Measurements from ENCODE around the gene ZBTB7C.

ZBTB7C gene

DNA sequence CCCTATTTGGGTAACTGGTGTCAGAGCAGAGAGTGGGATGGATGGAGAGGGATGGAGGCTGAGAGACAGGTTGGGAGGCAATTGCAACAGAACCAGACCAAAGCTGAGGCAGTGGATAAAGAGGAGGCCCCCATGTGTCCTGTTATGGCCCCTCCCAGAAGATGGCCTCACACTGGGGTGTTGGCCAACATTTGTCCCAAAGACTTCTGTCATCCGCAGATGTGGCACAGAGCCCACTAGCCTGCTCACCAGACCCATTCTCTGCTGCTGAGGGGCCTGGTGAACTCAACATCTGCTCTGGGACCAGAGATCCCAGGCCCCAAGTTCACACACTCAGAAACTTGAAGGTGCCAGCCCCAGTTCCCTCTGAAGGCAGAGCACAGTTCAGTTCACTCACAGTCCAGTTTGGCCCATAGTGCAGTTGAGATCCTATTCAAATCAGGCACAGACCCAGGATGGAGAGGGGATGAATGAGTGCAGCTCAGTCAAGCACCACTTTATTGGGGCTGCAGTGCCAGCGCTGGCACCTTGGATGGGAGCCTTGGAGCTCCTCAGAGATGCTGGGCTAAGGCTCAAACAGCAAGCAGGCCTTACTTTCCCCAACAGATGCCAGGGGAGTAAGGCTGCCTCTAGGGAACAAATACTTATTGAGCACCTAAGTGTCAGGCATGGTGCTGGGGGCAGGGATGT lies 189.2 kb downstream of the ZBTB7C start:
- no peak for DNase-seq (ENCODE audit: extremely low read depth in 1 of 2, low read depth in 1 of 2)

DNA sequence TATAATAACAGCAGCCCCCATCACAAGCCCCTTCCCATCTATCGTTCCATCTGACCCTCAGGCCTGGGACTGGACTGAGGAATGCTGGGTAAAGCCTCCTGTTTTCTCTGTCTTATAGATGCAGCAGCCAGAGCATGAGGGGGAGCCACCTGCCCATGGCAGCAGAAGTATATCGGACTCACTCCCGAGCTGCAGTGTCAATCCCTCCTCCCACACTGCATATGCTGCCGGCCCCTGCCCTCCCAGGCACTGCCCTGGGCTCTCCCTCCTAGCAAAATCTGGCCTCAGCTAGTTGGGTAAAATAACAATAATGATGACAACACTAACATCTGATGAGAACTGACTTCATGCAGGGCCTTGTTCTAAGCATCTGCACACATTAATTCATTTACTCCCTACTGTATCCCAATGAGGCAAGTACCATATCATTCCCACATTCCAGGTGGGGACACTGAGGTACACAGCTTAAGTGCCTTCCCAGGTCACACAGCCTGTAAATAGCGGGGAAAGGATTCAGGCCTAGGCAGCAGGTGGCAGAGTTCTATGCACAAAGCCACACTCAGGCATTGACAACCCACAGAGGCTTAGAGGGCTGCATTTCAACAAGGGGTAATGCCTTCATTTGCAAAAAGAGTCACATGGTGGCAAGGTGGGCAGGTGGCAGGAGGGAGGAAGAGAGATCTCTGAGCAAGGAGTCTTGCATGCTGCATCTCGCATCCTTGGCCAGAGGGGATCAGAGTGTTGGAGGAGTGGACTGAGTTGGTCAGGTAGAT lies 190.0 kb downstream of the ZBTB7C start:
- DNase-seq (ENCODE audit: extremely low read depth in 1 of 2, low read depth in 1 of 2) = no peak

DNA sequence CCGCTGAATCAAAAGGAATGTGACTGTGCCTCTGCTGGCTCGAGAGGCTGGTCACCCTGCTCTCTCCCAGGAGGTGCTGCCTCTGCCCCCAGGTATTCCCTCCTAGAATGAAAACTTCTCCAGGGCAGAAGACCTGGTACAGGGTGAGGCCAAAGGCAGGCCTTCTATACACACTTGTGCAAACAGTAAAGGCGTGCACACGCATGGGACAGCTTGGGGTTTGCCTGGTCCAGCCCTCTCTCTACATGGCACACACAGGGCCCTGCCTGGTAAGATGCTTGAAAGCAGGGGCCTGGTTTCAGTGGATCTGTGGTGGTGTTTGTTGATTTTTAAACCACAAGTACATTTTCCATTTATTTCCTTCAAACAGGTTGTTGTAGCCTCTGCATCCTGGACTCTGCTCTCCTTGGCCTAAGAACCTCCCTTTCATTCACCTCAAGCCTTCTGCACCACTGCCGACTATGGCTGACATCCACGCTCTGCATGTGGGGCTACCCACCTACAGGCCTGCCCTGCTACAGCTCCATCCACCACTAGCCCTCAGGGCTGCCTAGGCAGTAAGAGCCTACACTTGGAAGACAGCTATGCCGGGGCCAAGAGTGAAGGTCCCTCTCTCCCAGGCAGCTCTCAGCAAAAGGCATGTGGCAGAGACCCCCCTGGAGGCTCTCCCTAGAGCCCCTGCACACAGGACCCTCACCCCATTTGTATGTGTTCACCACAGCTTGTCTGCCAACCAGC lies 190.7 kb downstream of the ZBTB7C start:
- no peak for DNase-seq (ENCODE audit: extremely low read depth in 1 of 2, low read depth in 1 of 2)

DNA sequence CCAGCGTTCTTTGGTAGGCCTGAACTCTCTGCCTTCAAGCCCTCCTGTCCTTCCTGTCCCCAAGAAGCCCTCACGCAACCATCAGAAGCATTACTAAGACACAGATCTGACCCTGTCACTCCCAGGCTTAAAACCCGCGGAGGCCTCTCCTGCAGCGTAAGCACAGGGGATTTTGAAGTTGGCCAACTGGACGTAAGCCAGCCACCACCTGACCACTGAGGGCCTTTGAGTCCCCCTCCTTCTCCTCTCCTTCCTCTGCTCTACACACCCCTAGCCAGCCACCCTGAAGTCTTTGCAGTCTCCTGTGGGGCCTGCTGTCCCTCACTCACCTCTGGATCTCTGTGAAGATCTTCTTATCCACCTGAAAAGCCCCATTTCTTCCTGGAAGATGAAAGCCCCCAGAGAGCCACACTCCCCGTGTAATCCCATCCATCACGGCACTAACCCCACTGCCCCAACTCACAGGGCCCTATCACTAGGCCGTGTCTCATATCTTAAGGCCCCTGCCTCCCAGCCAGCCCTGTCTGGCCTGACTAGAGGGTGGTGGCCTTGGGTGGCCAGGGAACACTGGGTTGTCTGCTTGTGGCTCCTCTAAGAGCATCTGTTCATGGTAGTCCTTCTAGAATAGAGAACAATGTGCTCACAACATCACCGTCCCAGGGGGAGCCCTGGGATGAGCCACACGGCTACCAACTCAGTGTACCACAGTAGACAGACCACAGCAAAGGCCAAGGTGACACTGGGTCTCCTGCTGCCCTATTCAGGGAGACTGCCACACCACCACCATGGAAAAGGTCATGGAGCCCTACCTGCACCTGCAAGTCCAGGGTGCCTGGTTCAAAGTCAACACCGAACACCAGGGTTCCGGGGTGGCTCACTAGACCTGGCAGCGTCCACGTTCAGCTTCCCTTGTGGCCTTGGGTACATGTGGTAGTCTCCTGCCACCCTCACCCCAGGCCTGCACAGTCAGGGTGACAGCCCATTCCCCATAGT lies 191.6 kb downstream of the ZBTB7C start:
- no peak for DNase-seq (ENCODE audit: extremely low read depth in 1 of 2, low read depth in 1 of 2)

DNA sequence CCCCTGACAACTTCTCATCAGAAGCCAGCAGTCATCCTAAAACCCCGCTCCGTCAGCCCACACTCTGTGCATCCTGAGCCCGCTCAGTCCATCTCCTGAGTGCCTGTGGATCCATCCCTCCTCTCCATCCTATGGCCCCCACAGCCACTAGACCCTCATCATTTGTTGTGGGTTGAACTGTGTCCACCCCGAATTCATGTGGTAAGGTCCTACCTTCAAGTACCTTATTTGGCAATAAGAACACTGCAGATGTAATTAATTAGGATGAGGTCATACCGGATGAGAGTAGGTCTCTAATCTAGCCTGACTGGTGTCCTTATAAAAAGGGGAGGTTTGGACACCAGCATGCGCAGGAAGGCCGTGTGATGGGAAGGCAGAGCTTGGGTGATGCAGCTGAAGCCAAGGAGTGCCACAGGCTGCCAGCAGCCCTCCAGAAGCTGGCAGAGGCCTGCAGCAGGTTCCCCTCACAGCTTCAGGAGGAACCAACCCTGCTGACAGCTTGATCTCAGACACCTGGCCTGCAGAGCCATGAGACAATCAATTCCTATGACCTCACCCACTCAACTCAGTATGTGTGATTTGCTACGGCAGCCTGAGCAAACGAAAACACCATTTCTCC lies 192.4 kb downstream of the ZBTB7C start:
- no peak for DNase-seq (ENCODE audit: extremely low read depth in 1 of 2, low read depth in 1 of 2)

DNA sequence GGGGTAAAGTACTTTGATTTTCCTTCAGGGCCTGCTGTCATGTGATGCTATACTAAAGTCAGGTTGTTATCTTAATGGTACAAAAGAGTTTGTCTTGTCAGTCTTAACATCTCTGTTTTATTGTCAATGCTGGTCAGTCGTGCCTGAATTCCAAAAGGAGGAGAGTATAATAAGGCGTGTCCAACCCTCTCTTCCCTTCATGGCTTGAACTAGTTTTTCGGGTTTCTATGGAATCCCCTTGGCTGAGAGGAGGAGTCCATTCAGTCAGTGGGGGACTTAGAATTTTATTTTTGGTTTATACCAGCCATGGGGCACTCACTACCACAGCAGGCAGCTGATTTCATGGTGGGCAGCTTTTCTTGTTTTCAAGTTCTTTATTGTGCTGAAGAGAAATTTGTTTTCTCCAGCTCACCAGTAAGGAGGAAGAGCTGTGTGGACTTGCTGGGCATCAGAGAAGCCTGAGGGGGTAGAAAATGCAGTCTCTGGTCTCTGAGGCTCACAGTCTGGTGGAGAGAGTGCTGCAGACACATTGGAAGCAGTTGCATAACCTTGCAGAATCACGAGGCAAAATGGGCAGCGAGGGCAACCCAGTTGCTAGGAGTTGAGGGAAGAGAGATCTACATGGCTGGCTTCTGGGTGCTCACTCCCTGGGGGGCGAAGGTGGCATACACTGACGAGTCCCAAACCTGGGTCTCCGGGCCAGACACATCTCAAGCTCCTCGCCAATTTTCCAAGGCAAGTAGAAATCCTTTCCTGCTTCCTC lies 193.1 kb downstream of the ZBTB7C start:
- no peak for DNase-seq (ENCODE audit: extremely low read depth in 1 of 2, low read depth in 1 of 2)

DNA sequence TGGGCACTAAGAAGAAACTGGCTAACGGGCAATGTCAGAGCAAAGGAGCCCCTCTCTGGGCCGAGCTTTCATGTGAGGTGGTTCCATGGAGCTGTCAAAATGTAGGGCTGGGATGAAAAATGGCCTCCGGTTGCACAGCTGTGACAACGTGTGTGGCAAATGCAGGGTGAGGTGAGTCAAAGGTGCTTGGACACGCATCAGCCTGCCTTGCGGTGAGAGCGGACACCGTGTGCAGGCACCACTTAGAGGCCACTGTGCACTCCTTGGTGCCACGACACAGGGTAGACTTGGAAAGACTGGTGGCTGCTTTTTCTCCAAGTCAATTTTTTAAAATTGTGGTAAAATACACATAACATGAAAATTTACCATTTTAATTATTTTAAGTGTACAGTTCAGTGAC lies 195.4 kb downstream of the ZBTB7C start:
- no peak for DNase-seq (ENCODE audit: extremely low read depth in 1 of 2, low read depth in 1 of 2)

DNA sequence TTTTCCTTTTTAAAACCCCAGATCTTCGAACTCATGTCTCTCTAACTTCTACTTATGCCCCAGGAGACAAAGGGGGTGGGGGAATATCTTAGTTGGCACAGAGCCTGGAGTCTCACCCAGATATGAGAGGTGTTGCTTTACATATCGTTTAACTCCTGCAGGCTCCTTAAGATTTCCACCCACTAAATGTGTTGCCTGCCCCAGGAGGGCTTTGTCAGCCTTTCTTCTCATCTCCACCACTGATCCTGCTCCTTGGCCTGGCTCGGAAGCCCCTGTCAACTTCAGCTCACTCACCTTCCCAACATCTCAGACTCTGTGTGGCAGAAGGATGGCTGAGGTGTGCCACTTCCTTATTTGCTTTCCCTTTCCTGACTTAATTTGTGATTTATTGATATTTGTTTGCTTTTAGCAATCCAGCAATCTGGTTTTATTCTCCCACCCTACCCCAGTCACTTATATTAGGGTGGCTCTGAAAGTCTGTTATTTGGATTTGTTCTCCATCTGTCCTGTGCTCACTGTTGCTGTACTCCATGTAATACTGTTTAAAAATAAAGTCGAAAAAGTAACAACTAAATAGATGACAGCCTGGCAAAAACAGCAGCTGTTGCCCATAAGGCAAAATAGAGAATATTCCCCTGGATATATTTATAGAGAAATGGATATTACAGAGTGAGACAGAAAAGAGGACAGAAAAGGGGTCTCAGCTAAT lies 200.6 kb downstream of the ZBTB7C start:
- DNase-seq (ENCODE audit: extremely low read depth in 1 of 2, low read depth in 1 of 2) = no peak

DNA sequence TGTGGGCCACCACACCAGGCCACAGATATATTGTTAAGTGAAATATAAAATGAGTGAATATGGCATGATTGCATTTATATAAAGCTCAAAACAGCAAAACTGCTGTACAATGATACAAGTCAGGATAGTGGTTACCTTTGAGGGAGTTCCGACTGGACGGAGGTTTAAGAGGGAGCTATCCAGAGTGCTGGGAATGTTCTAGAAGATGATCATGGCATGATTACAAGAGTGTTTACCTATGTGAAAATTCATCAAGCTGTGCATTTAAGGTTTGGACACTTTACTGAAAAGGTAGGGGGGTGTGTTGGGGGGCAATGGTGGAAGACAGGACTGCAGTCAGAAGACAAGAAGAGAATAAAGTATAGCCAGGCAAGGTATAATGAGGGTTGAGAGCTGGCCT lies 201.4 kb downstream of the ZBTB7C start:
- DNase-seq (ENCODE audit: extremely low read depth in 1 of 2, low read depth in 1 of 2) = no peak

DNA sequence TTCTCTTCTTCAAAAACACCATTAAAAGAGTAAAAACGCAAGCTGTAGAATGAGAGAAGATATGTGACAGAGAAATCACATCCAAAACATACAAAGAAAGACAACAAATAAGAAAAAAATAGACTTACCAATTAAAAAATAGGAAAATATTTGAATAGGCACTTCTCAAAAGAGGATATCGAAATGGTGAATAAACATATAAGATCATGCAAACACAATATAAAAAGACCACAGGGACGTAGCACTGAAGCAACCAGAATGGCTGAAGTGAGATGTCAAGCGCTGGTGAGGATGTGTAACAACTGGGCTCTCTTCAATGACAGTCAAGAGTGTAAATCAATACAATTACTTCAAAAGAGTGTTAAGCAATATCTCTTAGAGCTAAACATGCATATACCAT lies 202.3 kb downstream of the ZBTB7C start:
- DNase-seq (ENCODE audit: extremely low read depth in 1 of 2, low read depth in 1 of 2) = no peak

DNA sequence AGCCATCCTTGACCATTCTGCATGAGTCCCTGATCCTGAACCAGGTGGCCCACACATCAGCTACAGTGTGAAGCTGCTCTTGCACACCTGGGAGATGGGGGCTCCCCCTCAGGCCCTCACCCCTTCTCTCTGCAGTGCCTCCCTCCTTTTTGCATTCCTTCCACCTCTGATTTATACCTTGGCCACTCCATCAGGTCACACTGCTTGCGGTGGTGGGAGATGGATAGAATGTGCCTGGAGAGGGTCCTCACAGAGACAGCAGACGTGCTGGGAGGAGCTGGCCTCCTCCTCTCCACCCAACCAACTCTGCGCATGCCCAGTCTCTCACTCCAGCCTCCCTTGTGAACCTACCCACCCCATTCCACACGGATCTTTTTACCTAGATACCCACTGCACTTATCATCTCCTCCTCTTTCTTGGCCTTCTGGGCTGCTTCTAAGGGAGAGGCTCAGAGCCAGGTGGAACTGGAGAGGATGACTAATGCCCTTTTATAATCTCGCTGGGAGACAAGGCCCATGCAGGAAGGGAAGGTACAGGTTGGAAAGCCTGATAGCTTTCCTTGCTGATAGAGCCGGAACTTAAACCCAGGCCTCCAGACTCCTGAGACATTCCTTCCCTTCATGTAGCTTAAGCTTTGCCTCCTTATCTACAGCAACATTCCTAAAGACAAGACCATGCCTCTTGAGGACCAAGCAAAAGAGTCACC lies 205.1 kb downstream of the ZBTB7C start:
- DNase-seq (ENCODE audit: extremely low read depth in 1 of 2, low read depth in 1 of 2) = no peak

DNA sequence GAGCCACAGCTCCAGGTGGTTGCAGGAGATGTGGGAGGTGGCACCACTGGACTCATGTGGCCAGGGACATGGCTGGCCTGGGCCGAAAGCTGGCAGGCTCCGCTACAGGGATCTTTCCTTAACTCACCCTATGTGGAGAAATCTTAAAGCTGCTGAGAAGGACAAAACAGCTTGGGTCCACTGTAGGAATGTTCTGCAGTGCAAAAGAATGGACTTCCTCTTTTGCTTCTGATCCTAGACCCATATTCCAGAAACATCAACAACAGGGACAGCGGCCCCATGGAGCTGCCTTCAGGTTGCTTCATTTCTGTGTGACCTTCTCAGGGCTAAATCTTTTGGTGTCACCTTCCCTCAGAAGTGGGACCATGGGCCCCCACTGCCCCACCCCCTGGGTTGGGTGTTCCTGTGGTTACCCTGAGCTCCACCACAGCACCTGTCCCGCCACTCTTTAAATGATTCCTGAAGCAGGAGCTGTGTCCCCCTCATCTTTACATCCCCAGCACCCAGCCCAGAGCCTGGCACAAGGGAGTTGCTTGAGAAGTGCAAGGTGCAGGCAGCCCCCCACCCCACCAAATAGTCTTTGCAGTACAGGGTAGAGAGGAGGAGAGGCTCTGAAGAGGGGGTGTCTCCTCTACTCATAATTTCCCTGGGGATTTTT lies 205.8 kb downstream of the ZBTB7C start:
- no peak for DNase-seq (ENCODE audit: extremely low read depth in 1 of 2, low read depth in 1 of 2)

DNA sequence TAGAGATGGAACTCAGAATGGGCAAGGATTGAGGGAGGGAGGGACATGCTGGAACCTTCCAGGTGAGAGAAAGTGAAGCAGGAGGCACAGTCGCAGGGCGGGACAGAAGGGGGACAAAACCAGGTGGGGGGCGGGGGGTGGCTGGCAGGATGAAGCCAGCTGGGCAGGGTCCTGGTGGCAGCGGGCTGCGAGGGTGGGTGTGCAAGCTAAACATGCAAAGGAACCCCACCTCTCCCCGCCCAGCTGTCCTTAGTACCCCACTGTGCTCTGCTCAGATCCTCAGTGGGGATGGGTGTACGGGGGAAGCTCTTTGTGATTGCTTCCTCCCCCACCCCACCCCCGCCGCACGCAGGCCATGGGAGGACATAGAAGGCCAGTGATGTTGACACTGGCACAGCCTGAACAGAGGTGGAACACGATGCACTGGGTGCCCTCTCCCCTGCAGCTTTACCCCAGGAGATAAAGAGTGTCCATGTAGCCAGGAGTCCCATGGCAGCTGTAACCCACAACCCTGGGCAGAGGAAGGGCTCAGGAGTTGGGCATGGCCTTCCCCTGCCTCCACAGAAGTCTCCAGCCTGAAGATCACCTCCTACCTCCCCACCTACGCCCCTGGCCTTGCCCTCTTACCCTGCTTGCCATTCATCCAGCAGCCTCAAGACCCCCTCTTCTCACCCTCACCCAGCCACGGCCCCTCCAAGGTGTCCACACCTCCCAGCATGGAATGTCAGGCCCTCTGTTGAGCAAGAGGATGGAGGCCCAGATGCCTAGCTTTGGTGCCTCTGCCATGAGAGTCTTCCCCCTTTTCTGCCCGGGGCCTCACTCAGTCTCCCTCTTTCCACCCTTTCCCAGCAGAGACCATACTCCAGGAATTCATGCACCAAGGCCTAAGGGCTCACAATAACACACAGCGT lies 206.6 kb downstream of the ZBTB7C start:
- DNase-seq (ENCODE audit: extremely low read depth in 1 of 2, low read depth in 1 of 2) = no peak

DNA sequence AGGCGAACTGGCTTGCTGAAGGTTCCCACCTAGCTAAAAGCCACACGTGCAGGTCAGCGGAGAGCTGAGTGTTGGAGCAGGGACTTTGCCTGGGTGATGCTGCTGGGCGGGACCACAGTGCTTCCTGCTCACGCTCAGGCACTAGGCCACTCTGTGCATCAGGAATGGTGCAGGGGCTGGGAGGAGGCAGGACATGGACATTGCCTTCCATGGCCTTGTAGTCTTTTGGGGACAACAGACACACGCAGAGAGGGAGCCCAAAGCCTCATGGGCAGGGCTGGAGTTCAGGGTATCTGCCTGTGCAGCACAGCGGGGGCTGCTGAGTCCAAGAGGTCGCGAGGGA lies 207.2 kb downstream of the ZBTB7C start:
- no peak for DNase-seq (ENCODE audit: extremely low read depth in 1 of 2, low read depth in 1 of 2)

DNA sequence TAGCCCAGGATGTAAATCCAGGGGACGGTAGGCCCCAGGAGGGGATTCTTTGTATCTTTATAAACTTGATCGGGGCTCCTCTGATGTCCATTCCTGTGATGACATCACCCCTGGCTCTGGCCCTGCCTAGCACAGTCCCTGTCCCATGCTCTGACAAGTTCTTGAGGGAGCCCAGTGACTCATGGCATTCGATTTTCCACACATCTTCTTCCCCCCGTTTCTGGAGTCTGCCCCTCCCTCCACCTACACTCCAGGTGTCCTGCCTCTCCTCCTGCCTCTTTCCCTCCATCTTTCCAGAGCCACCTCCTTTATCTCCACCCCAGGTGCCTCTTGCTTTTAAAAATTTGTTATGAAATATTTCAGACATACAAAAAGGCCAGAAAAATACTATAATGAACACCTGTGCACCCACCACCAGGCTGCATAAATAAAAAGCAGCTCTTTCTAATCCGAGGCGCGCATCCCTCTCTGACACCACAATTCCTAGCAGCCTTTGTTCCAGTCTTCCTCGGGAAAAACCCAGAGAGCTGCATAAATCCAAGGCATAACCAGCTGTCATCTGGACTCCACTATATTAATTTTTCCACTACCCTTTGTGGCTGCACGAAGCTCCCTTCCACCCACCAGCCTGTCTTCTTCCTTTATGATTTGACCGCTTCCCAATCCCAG lies 207.7 kb downstream of the ZBTB7C start:
- no peak for DNase-seq (ENCODE audit: extremely low read depth in 1 of 2, low read depth in 1 of 2)

DNA sequence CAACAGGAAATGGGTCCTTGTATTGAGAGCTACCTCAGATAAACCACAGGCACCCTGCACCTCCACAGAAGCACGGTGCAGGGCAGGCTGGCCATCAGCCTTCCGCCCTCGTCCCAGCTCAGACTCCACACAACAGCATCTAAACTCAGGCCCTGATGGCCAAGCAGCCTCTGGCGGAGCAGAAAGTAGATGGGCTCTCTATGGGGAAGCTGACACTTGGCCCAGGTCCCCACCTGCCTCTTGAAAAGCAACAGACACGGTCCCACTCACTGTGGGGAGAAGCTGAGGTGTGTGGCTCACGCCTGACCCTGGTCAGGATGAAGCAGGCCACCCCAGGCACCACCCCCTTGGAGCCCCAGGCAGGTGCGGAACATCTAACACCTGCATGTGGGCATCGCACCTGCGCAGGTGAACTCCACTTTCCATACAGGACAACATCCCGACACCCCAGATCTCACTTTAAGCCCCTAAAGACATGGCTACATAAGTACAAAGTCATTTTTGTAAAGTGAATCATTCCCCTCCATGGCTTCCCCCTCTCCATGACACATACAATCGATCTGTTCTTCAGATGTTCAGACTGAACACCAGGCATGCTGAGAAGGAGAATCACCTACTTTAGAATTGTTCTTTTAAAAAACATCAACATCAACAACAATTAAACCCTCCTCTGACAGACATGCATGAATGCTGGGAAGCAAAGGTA lies 208.4 kb downstream of the ZBTB7C start:
- no peak for DNase-seq (ENCODE audit: extremely low read depth in 1 of 2, low read depth in 1 of 2)

All from stimulated activated CD8-positive, alpha-beta memory T cell treated with anti-CD3 and anti-CD28 coated beads, Interleukin-7, amount 100 ng/mL, for 48 hours (primary cell).